K562 (cell line): ENCODE data around the gene MRAS. TPM values are rescaled to one million over a fixed set of nuclear protein-coding genes. Genes with fewer than 3 reads are reported as not detected.
"Not testable (repeated sequence)": the region's sequence is repeated elsewhere in the genome, so short reads cannot be mapped to it uniquely, and the experiment has no call there.

Experiments used
- ATAC-seq: fragments of 200-7000 bp; cut with Tn5 transposase; 3 replicates; pipeline ENCODE4 v1.9.1; 2020; ENCODE audit warnings: moderate library complexity
- BruUV-seq: library from RNA; stranded (reverse); fragments of 400-500 nt; replicated peaks from 2 replicates; lab custom pipeline; 2021; lab: Mats Ljungman, UMichigan
- CTCF ChIA-PET: fragments of 300-600 bp; formaldehyde crosslinking; extraction: SDS; loops from one replicate; lab custom pipeline; 2021; ENCODE audit warnings: low intra/inter-chr PET ratio; lab: Yijun Ruan, JAX
- POLR2A ChIA-PET: fragments of 300-600, 350-650 bp; sonication (Branson Sonifier 250); formaldehyde crosslinking; extraction: SDS; loops from one replicate; lab custom pipeline; 2021; ENCODE audit warnings: antibody characterized with exemption, inconsistent platforms; lab: Yijun Ruan, JAX
- DNase-seq, 4 experiments: peaks; one replicate each; pipeline versions ENCODE4 v3.0.0 to v3.0.0-alpha.2; 2011 to 2018; ENCODE audit warnings: low spot score in 3 of 4, mixed read lengths in 3 of 4; ENCODE audit errors: extremely low read depth in 1 of 4
- FAIRE-seq: peaks from 2 replicates; lab custom pipeline; 2011; peaks lifted over from hg19 to GRCh38; lab: Jason Lieb, UNC
- H2AFZ ChIP-seq: 2 replicates; pipeline ENCODE4 v1.6.0; 2011; ENCODE audit warnings: low read depth, low read length, control low read depth, inconsistent platforms
- H3K27ac ChIP-seq: fragments of 200-600 bp; 3 replicates; pipeline ENCODE4 v1.8.0; 2011; ENCODE audit warnings: low read depth, mild to moderate bottlenecking, control low read depth, inconsistent platforms, low read length, moderate library complexity, mixed read lengths; ENCODE audit errors: extremely low read depth
- H3K27me3 ChIP-seq, 2 experiments: fragments of 300-600 bp in 1 of 2; 2 replicates in 1 of 2; 3 replicates in 1 of 2; pipeline versions ENCODE4 v1.6.0 to v1.8.0; 2011; ENCODE audit warnings: inconsistent platforms in 2 of 2, low read length in 2 of 2, mild to moderate bottlenecking in 1 of 2, mixed read lengths in 1 of 2, moderate library complexity in 1 of 2; ENCODE audit not compliant: control insufficient read depth in 2 of 2, insufficient read depth in 2 of 2
- H3K36me3 ChIP-seq: fragments of 300-600 bp; 3 replicates; pipeline ENCODE4 v1.8.0; 2011; ENCODE audit warnings: mild to moderate bottlenecking, low read length, inconsistent platforms; ENCODE audit not compliant: control insufficient read depth, insufficient read depth
- H3K4me1 ChIP-seq, 2 experiments: fragments of 200-600 bp in 1 of 2; replicated peaks in 1 of 2; 2 replicates in 1 of 2; 3 replicates in 1 of 2; pipeline versions ENCODE4 v1.5.1 to v1.8.0; 2011; ENCODE audit warnings: inconsistent platforms in 2 of 2, low read length in 2 of 2, mild to moderate bottlenecking in 1 of 2, mixed read lengths in 1 of 2, moderate library complexity in 1 of 2; ENCODE audit not compliant: control insufficient read depth in 2 of 2, insufficient read depth in 2 of 2
- H3K4me2 ChIP-seq: 2 replicates; pipeline ENCODE4 v1.6.1; 2011; ENCODE audit warnings: low read length, control low read depth, inconsistent platforms, mixed read lengths; ENCODE audit not compliant: insufficient read depth
- H3K4me3 ChIP-seq: fragments of 200-600 bp; sonication (generic), shearing (Covaris generic); 2 replicates; pipeline ENCODE4 v1.5.1; 2016; ENCODE audit warnings: control low read depth, inconsistent platforms
- H3K79me2 ChIP-seq: fragments of 200-600 bp; 3 replicates; pipeline ENCODE4 v1.8.0; 2011; ENCODE audit warnings: low read length, inconsistent platforms; ENCODE audit not compliant: control insufficient read depth, insufficient read depth
- H3K9ac ChIP-seq, 2 experiments: 2 replicates each; pipeline versions ENCODE4 v1.6.0 to v1.6.1; 2011; ENCODE audit warnings: low read depth in 2 of 2, low read length in 2 of 2, control low read depth in 1 of 2, inconsistent platforms in 1 of 2, mild to moderate bottlenecking in 1 of 2, mixed read lengths in 1 of 2; ENCODE audit not compliant: insufficient read depth in 1 of 2
- H3K9me1 ChIP-seq: one replicate; pipeline ENCODE4 v1.6.0; 2011; ENCODE audit warnings: inconsistent platforms, mild to moderate bottlenecking, low read length, moderate library complexity; ENCODE audit not compliant: control insufficient read depth, insufficient read depth
- H3K9me3 ChIP-seq: replicated peaks from 2 replicates; pipeline ENCODE4 v1.5.1; 2011; ENCODE audit warnings: low read depth, low read length, inconsistent platforms; ENCODE audit not compliant: control insufficient read depth, insufficient read depth
- H4K20me1 ChIP-seq: replicated peaks from 2 replicates; pipeline ENCODE4 v1.6.1; 2011; ENCODE audit warnings: low read length, inconsistent platforms, mixed read lengths; ENCODE audit not compliant: control insufficient read depth, insufficient read depth
- CREM ChIP-seq: IDR thresholded peaks from 2 replicates; pipeline ENCODE4 v1.6.1; 2014; ENCODE audit warnings: antibody characterized with exemption, low read depth
- FOXJ3 ChIP-seq: sonication (generic); formaldehyde crosslinking; IDR thresholded peaks from 2 replicates; pipeline ENCODE4 v1.4.0; 2020; ENCODE audit warnings: mild to moderate bottlenecking, missing genetic modification reagents
- GABPA ChIP-seq: fragments of 200-800 bp; sonication (Bioruptor generic); conservative IDR thresholded peaks from 2 replicates; pipeline ENCODE4 v1.6.1; 2016; ENCODE audit warnings: low read depth, missing genetic modification characterization, missing compliant biosample characterization
- NFYB ChIP-seq: IDR thresholded peaks from 2 replicates; pipeline ENCODE4 v1.6.1; 2011; ENCODE audit warnings: mild to moderate bottlenecking, moderate library complexity; ENCODE audit not compliant: insufficient read length; ENCODE audit errors: extremely low read depth
- SMARCA4 ChIP-seq: fragments of 450-650 bp; IDR thresholded peaks from 2 replicates; pipeline ENCODE4 v1.6.1; 2016
- SUPT5H ChIP-seq: fragments of 450-650 bp; IDR thresholded peaks from 2 replicates; pipeline ENCODE4 v1.6.1; 2016
- ZNF165 ChIP-seq: fragments of 250-450 bp; sonication (Bioruptor Pico); IDR thresholded peaks from 2 replicates; pipeline ENCODE4 v1.4.0; 2020; ENCODE audit warnings: borderline replicate concordance
- ZNF445 ChIP-seq: fragments of 250-450 bp; sonication (Bioruptor Pico); IDR thresholded peaks from 2 replicates; pipeline ENCODE4 v1.4.0; 2020; ENCODE audit warnings: low read depth, mild to moderate bottlenecking, moderate library complexity
- ZNF764 ChIP-seq: fragments of 250-450 bp; sonication (Bioruptor Pico); IDR thresholded peaks from 2 replicates; pipeline ENCODE4 v1.4.0; 2020; ENCODE audit warnings: low read depth, mild to moderate bottlenecking, moderate library complexity
- WGBS: fragments of 100-300 bp; shearing (Covaris generic); methylation state at CpG from one replicate; pipeline ENCODE4 v1.1.6; 2016; ENCODE audit warnings: low coverage, mixed read lengths; ENCODE audit not compliant: insufficient coverage; ENCODE audit errors: missing lambda C conversion rate; 5-methylcytosine and 5-hydroxymethylcytosine counted together
- in situ Hi-C: fragments of 300-500 bp; cut with MboI; formaldehyde crosslinking; loops from 4 replicates; pipeline ENCODE4 v1.15.0; 2018; ENCODE audit warnings: inconsistent platforms, mixed read lengths
- intact Hi-C: fragments of 100-400 bp; cut with micrococcal nuclease; formaldehyde crosslinking; loops from 2 replicates; pipeline ENCODE4 v1.14.2; 2022
- polyA plus RNA-seq, 8 experiments: library from polyadenylated mRNA; depleted of rRNA in 4 of 8; stranded (reverse) in 5 of 8; unstranded in 3 of 8; fragments of >200 nt; fragmentation: Nextera tagmentation in 2 of 8; fragmentation: Illumina TruSeq in 1 of 8; extraction: Ambion mirVana in 2 of 8; extraction: Trizol in 1 of 8; gene quantifications; 2 replicates each; pipeline versions ENCODE4 v1.2.1 to v1.2.3, GENCODE V29; 2011 to 2014; ENCODE audit warnings: inconsistent platforms in 1 of 8, missing spikeins in 1 of 8
- total RNA-seq, 7 experiments: library from RNA; depleted of rRNA in 6 of 7; stranded (reverse); fragments of >200 nt in 6 of 7; fragmentation: Illumina TruSeq in 2 of 7; extraction: Trizol in 2 of 7; gene quantifications; 2 replicates each; pipeline versions ENCODE4 v1.2.1 to v1.2.3, GENCODE V29; 2011 to 2021; ENCODE audit warnings: low replicate concordance in 1 of 7

MRAS gene
- total and polyA plus RNA-seq, 9 of the 15 experiments (the other 6 are each of a cell fraction or from before 2014, with no cell fraction given) = 1.5 to 10.0 (median 5.0) TPM

DNA sequence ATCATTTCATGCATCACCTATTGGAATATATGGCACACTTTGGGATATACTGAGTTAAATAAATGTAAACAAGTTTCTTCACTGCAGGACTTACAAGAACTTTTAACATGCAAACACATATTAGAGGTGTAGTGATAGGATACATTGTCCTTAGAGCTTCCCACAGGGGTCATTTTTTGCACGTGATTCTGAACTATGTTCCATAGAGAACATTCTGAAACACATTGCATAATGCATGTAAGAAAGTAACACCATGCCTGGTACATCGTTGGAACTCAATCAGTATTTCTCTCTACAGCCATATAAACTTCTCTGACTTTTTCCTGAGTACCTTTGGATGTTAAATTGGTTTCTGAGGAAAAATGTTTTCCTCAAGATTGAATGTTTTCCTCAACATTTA, 28.3 kb downstream of the MRAS start:
- no peaks in the 10 kb centered on the region for H3K9me3 ChIP-seq
- no peak for TF ChIP-seq GABPA
- no peak for TF ChIP-seq ZNF445 (CRISPR knock-in tag)
- TF ChIP-seq SMARCA4 = no peak
- TF ChIP-seq SUPT5H = no peak
- TF ChIP-seq FOXJ3 (CRISPR knock-in tag) = no peak
- no peak for TF ChIP-seq NFYB
- TF ChIP-seq ZNF165 (CRISPR knock-in tag) = no peak
- TF ChIP-seq CREM = no peak
- TF ChIP-seq ZNF764 (CRISPR knock-in tag) = no peak
- H2AFZ ChIP-seq = no peak overlapping the region
- H3K9me1 ChIP-seq = no peaks in the 10 kb centered on the region
- no peak overlapping the region for H3K27ac ChIP-seq
- ATAC-seq (no peak), DNase-seq (no peak), FAIRE-seq (no peak)
- WGBS = 13% methylated on average over 2 of the region's 2 CpGs
- POLR2A ChIA-PET = no interaction called here
- H3K79me2 ChIP-seq = no peaks in the 10 kb centered on the region
- in situ Hi-C loops = no loop called here
- no TSS peak for BruUV-seq
- H4K20me1 ChIP-seq = no peaks in the 10 kb centered on the region
- no peaks in the 10 kb centered on the region; a peak in 1 of 5 replicates for H3K4me1 ChIP-seq
- no peak overlapping the region for H3K4me2 ChIP-seq
- no peaks in the 10 kb centered on the region for H3K27me3 ChIP-seq
- no peak overlapping the region for H3K9ac ChIP-seq
- no peak overlapping the region for H3K4me3 ChIP-seq
- intact Hi-C loops = no loop called here
- H3K36me3 ChIP-seq = no peaks in the 10 kb centered on the region
- CTCF ChIA-PET = no interaction called here

DNA sequence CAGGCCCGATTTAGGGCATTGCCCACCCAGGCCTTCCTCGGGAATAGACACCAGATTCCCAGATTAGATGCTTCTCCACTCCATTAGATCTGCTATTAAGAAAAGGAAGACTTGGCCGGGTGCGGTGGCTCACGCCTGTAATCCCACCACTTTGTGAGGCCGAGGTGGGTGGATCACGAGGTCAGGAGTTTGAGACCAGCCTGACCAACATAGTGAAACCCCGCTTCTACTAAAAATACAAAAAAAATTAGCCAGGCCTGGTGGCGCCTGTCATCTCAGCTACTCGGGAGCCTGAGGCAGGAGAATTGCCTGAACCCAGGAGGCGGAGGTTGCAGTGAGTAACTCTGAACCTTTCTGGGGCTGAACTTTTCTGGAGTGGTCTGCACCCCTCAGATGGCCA, 28.8 kb downstream of the MRAS start:
- H3K4me3 ChIP-seq, H3K27me3 ChIP-seq, CTCF ChIA-PET, ATAC-seq, H2AFZ ChIP-seq, H3K4me1 ChIP-seq, H3K9ac ChIP-seq, FAIRE-seq, intact Hi-C loops, POLR2A ChIA-PET, DNase-seq, H4K20me1 ChIP-seq, H3K4me2 ChIP-seq, in situ Hi-C loops, H3K79me2 ChIP-seq, H3K9me3 ChIP-seq, BruUV-seq, H3K36me3 ChIP-seq, H3K27ac ChIP-seq, H3K9me1 ChIP-seq: not testable (repeated sequence)
- WGBS = 40% methylated on average over 6 of the region's 11 CpGs
